ENCODE results near the gene RBM23.
"Not testable (repeated sequence)": the region's sequence is repeated elsewhere in the genome, so short reads cannot be mapped to it uniquely, and the experiment has no call there.

RBM23 gene

GRCh38 chr14:22860377-22860776, 58.6 kb downstream of the RBM23 start:
- not testable (repeated sequence) for DNase-seq

- DNase-seq = no peak
Measured at GRCh38 chr14:22856428-22856827, 62.5 kb downstream of the RBM23 start.

DNA sequence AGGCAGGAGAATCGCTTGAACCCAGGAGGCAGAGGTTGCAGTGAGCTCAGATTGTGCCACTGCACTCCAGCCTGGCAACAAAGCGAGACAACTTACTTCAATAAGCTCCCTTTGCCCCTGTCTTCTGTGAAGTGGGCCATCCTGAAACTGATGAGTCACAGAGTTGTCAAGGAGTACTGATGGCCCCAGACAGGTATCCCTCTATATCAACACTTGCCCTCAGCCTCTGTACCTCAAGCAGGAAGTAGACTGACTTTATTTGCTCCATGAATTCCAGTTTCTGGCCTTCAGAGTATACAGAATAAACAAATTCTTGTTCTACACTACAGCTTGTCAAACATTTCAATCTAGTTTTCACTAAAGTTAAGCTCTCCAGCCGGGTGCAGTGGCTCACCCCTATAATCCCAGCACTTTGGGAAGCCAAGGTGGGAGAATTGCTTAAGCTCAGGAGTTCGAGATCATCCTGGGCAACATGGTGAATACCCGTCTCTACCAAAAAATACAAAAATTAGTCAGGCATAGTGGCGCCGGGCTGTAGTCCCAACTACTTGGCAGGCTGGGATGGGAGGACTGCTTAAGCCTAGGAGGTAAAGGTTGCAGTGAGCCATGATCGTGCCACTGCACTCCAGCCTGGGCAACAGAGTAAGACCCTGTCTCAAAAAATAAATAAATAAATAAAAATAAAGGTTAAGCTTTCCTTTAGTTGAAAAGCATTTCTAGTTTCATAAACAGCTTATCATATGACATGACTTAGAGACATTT, 63.8 kb downstream of the RBM23 start:
- DNase-seq = no peak

DNA sequence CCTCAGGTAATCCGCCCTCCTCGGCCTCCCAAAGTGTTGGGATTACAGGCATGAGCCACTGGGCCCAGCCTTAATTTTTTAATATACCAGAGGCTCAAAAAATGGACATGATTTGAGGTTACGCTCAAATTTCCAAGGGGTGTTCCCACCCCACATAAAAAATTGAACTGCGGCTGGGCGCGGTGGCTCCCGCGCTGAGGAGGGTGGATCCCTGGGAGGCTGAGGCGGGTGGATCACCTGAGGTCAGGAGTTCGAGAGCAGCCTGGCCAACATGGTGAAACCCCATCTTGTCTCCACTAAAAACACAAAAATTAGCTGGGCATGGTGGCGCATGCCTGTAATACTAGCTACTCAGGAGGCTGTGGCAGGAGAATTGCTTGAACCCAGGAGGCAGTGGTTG, 64.7 kb downstream of the RBM23 start:
- not testable (repeated sequence) for DNase-seq

DNA sequence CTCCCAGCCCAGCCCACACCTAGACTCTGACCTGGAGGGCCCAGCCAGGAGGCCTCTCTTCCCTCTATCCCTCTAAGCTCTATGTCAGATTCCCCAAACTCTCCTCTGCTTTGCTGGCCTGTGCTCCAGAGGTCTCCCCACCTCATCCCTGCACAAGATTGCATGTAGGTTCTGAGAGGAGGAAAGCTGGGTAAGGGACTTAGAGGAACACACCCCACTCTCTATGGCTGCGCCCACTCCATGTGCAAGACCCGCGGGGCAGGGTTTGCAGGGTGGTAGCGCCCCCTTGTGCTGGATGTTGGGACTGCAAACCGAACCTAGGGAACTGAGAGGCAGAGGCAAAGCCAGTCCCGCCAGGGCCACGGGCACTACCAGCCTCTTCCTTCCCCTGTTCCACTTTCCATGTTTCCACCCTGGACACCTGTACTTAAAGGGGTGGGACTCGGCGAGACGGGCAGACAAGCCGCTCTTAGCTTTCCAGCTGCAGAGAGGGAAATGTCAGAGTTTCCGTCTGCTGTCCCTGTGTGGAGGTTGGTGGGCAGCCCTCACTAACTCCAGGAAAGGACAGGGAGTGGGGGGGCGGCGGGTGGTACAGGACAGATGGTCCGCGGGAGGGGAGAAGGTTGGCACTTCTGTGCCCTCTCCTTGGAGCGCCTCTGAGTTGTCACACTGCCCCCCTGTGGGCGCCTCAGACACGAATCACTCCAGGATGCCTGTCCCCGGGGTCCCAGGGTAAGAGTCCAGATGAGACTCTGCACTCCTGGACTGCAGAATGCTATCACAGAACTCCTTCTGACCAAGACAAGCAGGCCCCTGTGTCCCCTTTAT, 65.8 kb downstream of the RBM23 start:
- peak; percentile 72 to 99 (median 86) for DNase-seq

GRCh38 chr14:22852599-22852939, 66.4 kb downstream of the RBM23 start:
- no peak for DNase-seq

GRCh38 chr14:22852178-22852577, 66.8 kb downstream of the RBM23 start:
- DNase-seq = not testable (repeated sequence)

GRCh38 chr14:22850944-22851764, 67.8 kb downstream of the RBM23 start:
- DNase-seq = no peak

DNA sequence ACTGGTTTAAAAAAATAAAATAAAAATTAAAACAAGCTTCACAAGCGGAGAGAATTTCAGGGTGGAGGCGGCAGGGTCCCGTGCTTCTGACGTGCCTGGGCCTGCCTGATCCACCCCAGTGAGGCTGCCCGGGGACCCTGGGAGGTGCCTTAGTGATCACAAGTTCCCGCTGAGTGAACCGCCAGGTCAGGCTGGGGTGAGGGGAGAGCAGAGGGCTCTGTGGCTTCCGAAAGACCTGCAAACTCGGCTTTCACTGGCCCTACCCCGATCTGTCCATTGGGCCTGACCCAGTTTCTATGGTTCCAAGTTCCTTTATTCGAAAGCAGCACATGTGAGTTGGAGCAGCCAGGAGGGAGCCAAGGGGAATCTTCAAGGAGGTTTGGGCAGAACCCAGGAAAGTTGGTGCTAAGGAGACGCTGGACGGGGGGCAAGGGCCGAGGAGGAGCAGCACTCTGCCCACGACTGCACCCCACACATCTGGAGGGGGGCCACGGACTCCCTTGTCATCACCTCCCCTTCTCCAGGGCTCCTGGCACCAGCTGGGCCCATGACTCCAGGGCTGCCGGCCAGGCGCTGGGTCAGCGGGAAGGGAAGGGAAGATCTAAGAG, 69.6 kb downstream of the RBM23 start:
- DNase-seq = no peak

- no peak for DNase-seq
Measured at GRCh38 chr14:22848351-22849164, 70.4 kb downstream of the RBM23 start.

DNA sequence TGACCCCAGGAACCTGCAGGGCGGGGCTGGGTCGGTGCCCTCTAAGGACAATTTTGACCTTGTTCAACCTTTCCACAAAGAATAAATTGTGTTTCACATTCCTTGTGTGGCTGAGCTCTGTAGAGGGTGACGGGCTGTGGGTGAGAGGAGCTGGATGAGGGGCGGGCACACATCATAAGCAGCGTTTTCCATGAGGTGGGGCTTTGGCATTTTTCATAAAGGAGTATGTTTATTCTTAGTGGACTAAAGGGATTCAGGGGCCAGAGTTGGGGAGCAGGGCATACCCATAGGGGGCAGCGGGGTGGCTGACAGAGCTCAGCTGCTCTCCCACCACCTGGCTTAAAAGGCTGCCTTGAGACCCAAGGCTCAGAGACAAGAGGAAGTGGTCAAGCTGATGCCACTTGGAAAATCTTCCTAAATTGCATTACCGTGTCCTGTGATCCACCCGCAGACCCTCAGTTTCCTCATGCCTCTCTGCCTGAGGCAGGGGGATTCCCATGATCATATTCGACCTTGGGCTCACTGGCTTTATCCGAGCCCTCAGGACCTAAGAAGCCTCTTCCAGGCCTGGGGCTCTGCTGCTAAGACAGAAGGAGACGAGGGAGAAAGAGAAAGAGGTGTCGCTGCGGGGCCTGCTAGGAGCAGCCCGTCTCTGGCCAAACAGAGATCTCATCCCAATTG, 71.1 kb downstream of the RBM23 start:
- no peak for DNase-seq

- no peak for DNase-seq
Measured at GRCh38 chr14:22846811-22847307, 72.1 kb downstream of the RBM23 start.

- no peak for DNase-seq
Measured at GRCh38 chr14:22845821-22846625, 72.9 kb downstream of the RBM23 start.

- no peak for DNase-seq
Measured at GRCh38 chr14:22845103-22845394, 73.9 kb downstream of the RBM23 start.

GRCh38 chr14:22844221-22845102, 74.5 kb downstream of the RBM23 start:
- no peak for DNase-seq
